H9 (cell line): ENCODE data around the gene RMND5B. TPM values are rescaled to one million over a fixed set of nuclear protein-coding genes. Genes with fewer than 3 reads are reported as not detected.

Experiments used
- DNase-seq: peaks from one replicate; pipeline ENCODE4 v3.0.0-alpha.2; 2017
- H2AFZ ChIP-seq: one replicate; pipeline ENCODE4 v1.6.1; 2013; ENCODE audit warnings: mild to moderate bottlenecking, low read length, control low read depth, moderate library complexity
- H2AK5ac ChIP-seq: 2 replicates; pipeline ENCODE4 v1.6.1; 2013; ENCODE audit warnings: low read length, control low read depth, mixed read lengths; ENCODE audit not compliant: insufficient read length
- H2BK120ac ChIP-seq: one replicate; pipeline ENCODE4 v1.6.1; 2013; ENCODE audit warnings: low read depth, mild to moderate bottlenecking, low read length, control low read depth, inconsistent platforms; ENCODE audit not compliant: poor library complexity, severe bottlenecking
- H2BK12ac ChIP-seq: 2 replicates; pipeline ENCODE4 v1.6.1; 2013; ENCODE audit warnings: low read length, control low read depth, mixed read lengths, low read depth; ENCODE audit not compliant: insufficient read length
- H2BK15ac ChIP-seq: 2 replicates; pipeline ENCODE4 v1.6.1; 2013; ENCODE audit warnings: low read depth, low read length, control low read depth
- H2BK20ac ChIP-seq: one replicate; pipeline ENCODE4 v1.6.1; 2013; ENCODE audit warnings: low read depth, mild to moderate bottlenecking, low read length, control low read depth, inconsistent platforms; ENCODE audit not compliant: poor library complexity, severe bottlenecking
- H2BK5ac ChIP-seq: 2 replicates; pipeline ENCODE4 v1.6.1; 2013; ENCODE audit warnings: low read length, control low read depth, mixed read lengths; ENCODE audit not compliant: insufficient read length
- H3K14ac ChIP-seq: 2 replicates; pipeline ENCODE4 v1.6.1; 2013; ENCODE audit warnings: low read length, control low read depth; ENCODE audit not compliant: insufficient read depth
- H3K18ac ChIP-seq: 2 replicates; pipeline ENCODE4 v1.6.1; 2013; ENCODE audit warnings: low read depth, mild to moderate bottlenecking, mixed read lengths, low read length, control low read depth; ENCODE audit not compliant: insufficient read length
- H3K23ac ChIP-seq: 2 replicates; pipeline ENCODE4 v1.6.1; 2013; ENCODE audit warnings: low read length, control low read depth, mixed read lengths, low read depth; ENCODE audit not compliant: insufficient read length
- H3K23me2 ChIP-seq: 2 replicates; pipeline ENCODE4 v1.6.1; 2013; ENCODE audit warnings: low read depth, mild to moderate bottlenecking, mixed read lengths, low read length, control low read depth; ENCODE audit not compliant: insufficient read length, poor library complexity, severe bottlenecking
- H3K27ac ChIP-seq: 2 replicates; pipeline ENCODE4 v1.5.1; 2013; ENCODE audit warnings: low read length, control low read depth, mixed read lengths, low read depth; ENCODE audit not compliant: insufficient read length
- H3K27me3 ChIP-seq: 2 replicates; pipeline ENCODE4 v1.6.1; 2013; ENCODE audit warnings: low read length, control low read depth, inconsistent platforms; ENCODE audit not compliant: insufficient read depth
- H3K4ac ChIP-seq: 2 replicates; pipeline ENCODE4 v1.6.1; 2013; ENCODE audit warnings: low read depth, mild to moderate bottlenecking, control low read depth, inconsistent platforms, low read length, moderate library complexity
- H3K4me1 ChIP-seq: 2 replicates; pipeline ENCODE4 v1.6.1; 2013; ENCODE audit warnings: low read length, control low read depth, inconsistent platforms; ENCODE audit not compliant: insufficient read depth
- H3K4me2 ChIP-seq: 2 replicates; pipeline ENCODE4 v1.6.1; 2013; ENCODE audit warnings: low read length, control low read depth, mixed read lengths; ENCODE audit not compliant: insufficient read length, insufficient read depth
- H3K56ac ChIP-seq: 2 replicates; pipeline ENCODE4 v1.6.1; 2013; ENCODE audit warnings: low read depth, mild to moderate bottlenecking, mixed read lengths, low read length, control low read depth; ENCODE audit not compliant: insufficient read length
- H3K79me1 ChIP-seq: 2 replicates; pipeline ENCODE4 v1.6.1; 2013; ENCODE audit warnings: low read depth, mild to moderate bottlenecking, moderate library complexity, low read length, control low read depth, inconsistent platforms; ENCODE audit not compliant: insufficient read depth, poor library complexity, severe bottlenecking
- H3K79me2 ChIP-seq: 2 replicates; pipeline ENCODE4 v1.6.1; 2013; ENCODE audit warnings: low read length, control low read depth, inconsistent platforms; ENCODE audit not compliant: insufficient read depth
- H3K9ac ChIP-seq: 2 replicates; pipeline ENCODE4 v1.6.1; 2013; ENCODE audit warnings: low read length, control low read depth, mixed read lengths; ENCODE audit not compliant: insufficient read length; ENCODE audit errors: extremely low read depth
- H3K9me3 ChIP-seq: one replicate; pipeline ENCODE4 v1.6.1; 2013; ENCODE audit warnings: low read depth, low read length, inconsistent platforms; ENCODE audit not compliant: control insufficient read depth
- H3T11ph ChIP-seq: one replicate; pipeline ENCODE4 v1.6.1; 2013; ENCODE audit warnings: mild to moderate bottlenecking, low read length, control low read depth, inconsistent platforms
- H4K20me1 ChIP-seq: one replicate; pipeline ENCODE4 v1.6.1; 2013; ENCODE audit not compliant: control insufficient read depth, insufficient read length, insufficient read depth
- H4K5ac ChIP-seq: 2 replicates; pipeline ENCODE4 v1.6.1; 2013; ENCODE audit warnings: low read depth, mild to moderate bottlenecking, mixed read lengths, low read length, control low read depth; ENCODE audit not compliant: insufficient read length
- H4K8ac ChIP-seq: replicated peaks from 2 replicates; pipeline ENCODE4 v1.6.1; 2013; ENCODE audit warnings: low read length, control low read depth, mixed read lengths, low read depth; ENCODE audit not compliant: insufficient read length
- H4K91ac ChIP-seq: 2 replicates; pipeline ENCODE4 v1.6.1; 2013; ENCODE audit warnings: low read depth, mild to moderate bottlenecking, moderate library complexity, mixed read lengths, low read length, control low read depth; ENCODE audit not compliant: insufficient read length
- H3K27ac Mint-ChIP-seq, 3 experiments: 2 replicates in 2 of 3; 3 replicates in 1 of 3; pipeline ENCODE4 v1.8.0; 2020 to 2021; ENCODE audit warnings: mixed read lengths in 3 of 3, mild to moderate bottlenecking in 1 of 3, moderate library complexity in 1 of 3
- H3K27me3 Mint-ChIP-seq: 2 replicates; pipeline ENCODE4 v1.8.0; 2021; ENCODE audit warnings: low read depth, mild to moderate bottlenecking, moderate library complexity, mixed read lengths
- H3K36me3 Mint-ChIP-seq, 3 experiments: 2 replicates in 2 of 3; 3 replicates in 1 of 3; pipeline ENCODE4 v1.8.0; 2020 to 2021; ENCODE audit warnings: low read depth in 3 of 3, mixed read lengths in 3 of 3; ENCODE audit not compliant: insufficient read depth in 1 of 3
- H3K4me1 Mint-ChIP-seq, 2 experiments: 2 replicates each; pipeline ENCODE4 v1.8.0; 2020; ENCODE audit warnings: mixed read lengths in 2 of 2
- H3K4me3 Mint-ChIP-seq, 2 experiments: 2 replicates in 1 of 2; 3 replicates in 1 of 2; pipeline ENCODE4 v1.8.0; 2020 to 2021; ENCODE audit warnings: mild to moderate bottlenecking in 2 of 2, mixed read lengths in 2 of 2, moderate library complexity in 1 of 2
- H3K9me3 Mint-ChIP-seq, 2 experiments: 2 replicates in 1 of 2; 3 replicates in 1 of 2; pipeline ENCODE4 v1.8.0; 2020; ENCODE audit warnings: mild to moderate bottlenecking in 2 of 2, mixed read lengths in 2 of 2, moderate library complexity in 1 of 2
- WGBS: extraction: QIAGEN DNeasy Blood & Tissue Kit; methylation state at CpG from one replicate; pipeline ENCODE4 v1.1.7; 2013; ENCODE audit warnings: missing lambda C conversion rate, low lambda C conversion rate, mixed read lengths; ENCODE audit not compliant: insufficient read length; ENCODE audit errors: extremely low coverage; 5-methylcytosine and 5-hydroxymethylcytosine counted together
- total RNA-seq: library from RNA; stranded (reverse); gene quantifications from 2 replicates; pipeline ENCODE4 v1.2.1, GENCODE V29; 2021
- TF ChIP-seq, protein P1 (sequence below): fragments of 200-600 bp; sonication (generic); conservative IDR thresholded peaks from 3 replicates; pipeline ENCODE4 v1.8.0; 2021; ENCODE audit warnings: antibody characterized with exemption, mild to moderate bottlenecking

Gene RMND5B
- total RNA-seq, 1 experiment from 2014 or later, result 86.4 TPM

DNA sequence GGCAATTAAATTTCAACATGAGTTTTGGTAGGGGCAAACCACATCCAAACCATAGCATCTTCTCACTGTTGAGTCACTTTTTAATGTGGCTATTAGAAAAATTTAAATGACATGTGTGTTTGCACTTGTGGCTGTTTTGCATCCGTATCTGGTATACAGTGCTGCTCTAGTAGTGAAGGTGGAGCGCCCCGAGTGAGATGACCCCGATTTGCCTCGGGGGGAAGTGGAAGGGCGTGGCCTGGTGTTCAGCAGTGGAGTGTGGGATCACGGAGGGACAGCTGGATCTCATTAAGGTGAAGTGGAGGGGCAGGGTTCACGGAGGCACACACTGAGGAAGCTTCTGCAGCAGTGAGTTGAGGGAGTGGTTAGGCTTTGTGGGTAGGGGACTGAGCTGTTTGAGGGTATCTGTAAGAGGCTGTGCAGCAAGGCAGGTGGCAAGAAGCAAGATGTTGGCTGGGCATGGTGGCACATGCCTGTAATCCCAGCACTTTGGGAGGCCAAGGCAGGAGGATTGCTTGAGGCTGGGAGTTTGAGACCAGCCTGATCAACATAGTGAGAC lies 62.5 kb downstream of the RMND5B start:
- TF ChIP-seq, protein P1, sequence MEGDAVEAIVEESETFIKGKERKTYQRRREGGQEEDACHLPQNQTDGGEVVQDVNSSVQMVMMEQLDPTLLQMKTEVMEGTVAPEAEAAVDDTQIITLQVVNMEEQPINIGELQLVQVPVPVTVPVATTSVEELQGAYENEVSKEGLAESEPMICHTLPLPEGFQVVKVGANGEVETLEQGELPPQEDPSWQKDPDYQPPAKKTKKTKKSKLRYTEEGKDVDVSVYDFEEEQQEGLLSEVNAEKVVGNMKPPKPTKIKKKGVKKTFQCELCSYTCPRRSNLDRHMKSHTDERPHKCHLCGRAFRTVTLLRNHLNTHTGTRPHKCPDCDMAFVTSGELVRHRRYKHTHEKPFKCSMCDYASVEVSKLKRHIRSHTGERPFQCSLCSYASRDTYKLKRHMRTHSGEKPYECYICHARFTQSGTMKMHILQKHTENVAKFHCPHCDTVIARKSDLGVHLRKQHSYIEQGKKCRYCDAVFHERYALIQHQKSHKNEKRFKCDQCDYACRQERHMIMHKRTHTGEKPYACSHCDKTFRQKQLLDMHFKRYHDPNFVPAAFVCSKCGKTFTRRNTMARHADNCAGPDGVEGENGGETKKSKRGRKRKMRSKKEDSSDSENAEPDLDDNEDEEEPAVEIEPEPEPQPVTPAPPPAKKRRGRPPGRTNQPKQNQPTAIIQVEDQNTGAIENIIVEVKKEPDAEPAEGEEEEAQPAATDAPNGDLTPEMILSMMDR, result no peak

More for the DNA sequence above, 62.5 kb downstream of the RMND5B start:
- Mint-ChIP-seq H3K27me3 (peaks cover 10% of the 10 kb centered on the region), H3K9me3 (peaks cover 24 to 26% of the 10 kb centered on the region in 2 experiments), H3K4me1 (peaks cover 21 to 23% of the 10 kb centered on the region in 2 experiments), H3K36me3 (peaks cover 6 to 20% (median 7%) of the 10 kb centered on the region in 3 experiments), H3K4me3 (no peak overlapping the region), H3K27ac (no peak overlapping the region; a peak in 2 of 7 replicates)
- Histone ChIP-seq H3K79me2 (no peaks in the 10 kb centered on the region), H3K4ac (no peak overlapping the region), H3K9ac (no peak overlapping the region), H3K9me3 (no peaks in the 10 kb centered on the region), H2BK5ac (no peak overlapping the region), H2BK15ac (no peak overlapping the region), H3K18ac (no peak overlapping the region), H2AK5ac (no peak overlapping the region), H3K23ac (no peak overlapping the region), H2AFZ (no peak overlapping the region), H4K91ac (no peak overlapping the region), H4K5ac (no peak overlapping the region), H2BK120ac (no peak overlapping the region), H3K4me1 (no peaks in the 10 kb centered on the region), H2BK20ac (no peak overlapping the region), H3T11ph (no peak overlapping the region), H2BK12ac (no peak overlapping the region), H4K20me1 (no peaks in the 10 kb centered on the region), H3K23me2 (no peaks in the 10 kb centered on the region), H3K14ac (no peak overlapping the region), H3K79me1 (no peaks in the 10 kb centered on the region), H3K27me3 (no peaks in the 10 kb centered on the region), H3K56ac (no peak overlapping the region), H3K4me2 (no peak overlapping the region), H3K27ac (no peak overlapping the region), H4K8ac (no peak overlapping the region)
- DNase-seq, result no peak
- no CpG with 5 or more reads among the region's 8 CpGs for WGBS
